ENCODE data around the gene TBL3.

DNA sequence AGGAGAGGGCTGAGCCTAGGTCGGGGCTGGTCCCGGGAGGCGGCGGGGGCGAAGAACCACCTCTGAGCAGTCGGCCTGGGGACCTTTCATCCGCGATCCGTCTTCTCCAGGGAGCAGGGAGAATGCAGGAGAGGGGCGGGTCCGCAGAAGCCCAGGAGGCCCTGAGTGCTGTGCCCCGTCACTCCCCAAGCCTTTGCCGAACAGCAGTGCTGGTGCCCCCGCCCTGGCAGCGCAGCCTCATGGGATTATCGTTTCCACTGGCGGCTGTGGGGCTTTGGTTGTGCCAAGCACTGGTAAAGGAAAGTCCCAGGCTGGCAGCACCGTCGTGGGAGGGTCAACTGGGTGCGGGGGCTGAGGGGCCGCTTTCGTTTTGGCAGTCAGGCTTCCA, 631 bp downstream of the TBL3 start:
- TF ChIP-seq ZNF121 (CRISPR knock-in tag; IDR thresholded peaks at IDR 0.05): no peak
- no peak for TF ChIP-seq ZNF423 (CRISPR knock-in tag; IDR thresholded peaks at IDR 0.05)
- TF ChIP-seq NR2C2 (CRISPR knock-in tag; IDR thresholded peaks at IDR 0.05): no peak
- TF ChIP-seq, protein P1, sequence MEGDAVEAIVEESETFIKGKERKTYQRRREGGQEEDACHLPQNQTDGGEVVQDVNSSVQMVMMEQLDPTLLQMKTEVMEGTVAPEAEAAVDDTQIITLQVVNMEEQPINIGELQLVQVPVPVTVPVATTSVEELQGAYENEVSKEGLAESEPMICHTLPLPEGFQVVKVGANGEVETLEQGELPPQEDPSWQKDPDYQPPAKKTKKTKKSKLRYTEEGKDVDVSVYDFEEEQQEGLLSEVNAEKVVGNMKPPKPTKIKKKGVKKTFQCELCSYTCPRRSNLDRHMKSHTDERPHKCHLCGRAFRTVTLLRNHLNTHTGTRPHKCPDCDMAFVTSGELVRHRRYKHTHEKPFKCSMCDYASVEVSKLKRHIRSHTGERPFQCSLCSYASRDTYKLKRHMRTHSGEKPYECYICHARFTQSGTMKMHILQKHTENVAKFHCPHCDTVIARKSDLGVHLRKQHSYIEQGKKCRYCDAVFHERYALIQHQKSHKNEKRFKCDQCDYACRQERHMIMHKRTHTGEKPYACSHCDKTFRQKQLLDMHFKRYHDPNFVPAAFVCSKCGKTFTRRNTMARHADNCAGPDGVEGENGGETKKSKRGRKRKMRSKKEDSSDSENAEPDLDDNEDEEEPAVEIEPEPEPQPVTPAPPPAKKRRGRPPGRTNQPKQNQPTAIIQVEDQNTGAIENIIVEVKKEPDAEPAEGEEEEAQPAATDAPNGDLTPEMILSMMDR (IDR thresholded peaks at IDR 0.05): no peak
- TF ChIP-seq, protein P2, sequence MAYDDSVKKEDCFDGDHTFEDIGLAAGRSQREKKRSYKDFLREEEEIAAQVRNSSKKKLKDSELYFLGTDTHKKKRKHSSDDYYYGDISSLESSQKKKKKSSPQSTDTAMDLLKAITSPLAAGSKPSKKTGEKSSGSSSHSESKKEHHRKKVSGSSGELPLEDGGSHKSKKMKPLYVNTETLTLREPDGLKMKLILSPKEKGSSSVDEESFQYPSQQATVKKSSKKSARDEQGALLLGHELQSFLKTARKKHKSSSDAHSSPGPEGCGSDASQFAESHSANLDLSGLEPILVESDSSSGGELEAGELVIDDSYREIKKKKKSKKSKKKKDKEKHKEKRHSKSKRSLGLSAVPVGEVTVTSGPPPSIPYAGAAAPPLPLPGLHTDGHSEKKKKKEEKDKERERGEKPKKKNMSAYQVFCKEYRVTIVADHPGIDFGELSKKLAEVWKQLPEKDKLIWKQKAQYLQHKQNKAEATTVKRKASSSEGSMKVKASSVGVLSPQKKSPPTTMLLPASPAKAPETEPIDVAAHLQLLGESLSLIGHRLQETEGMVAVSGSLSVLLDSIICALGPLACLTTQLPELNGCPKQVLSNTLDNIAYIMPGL (CRISPR knock-in tag; IDR thresholded peaks at IDR 0.05): no peak
- TF ChIP-seq GTF2I (CRISPR knock-in tag; conservative IDR thresholded peaks at IDR 0.05): no peak
- TF ChIP-seq, protein P3, sequence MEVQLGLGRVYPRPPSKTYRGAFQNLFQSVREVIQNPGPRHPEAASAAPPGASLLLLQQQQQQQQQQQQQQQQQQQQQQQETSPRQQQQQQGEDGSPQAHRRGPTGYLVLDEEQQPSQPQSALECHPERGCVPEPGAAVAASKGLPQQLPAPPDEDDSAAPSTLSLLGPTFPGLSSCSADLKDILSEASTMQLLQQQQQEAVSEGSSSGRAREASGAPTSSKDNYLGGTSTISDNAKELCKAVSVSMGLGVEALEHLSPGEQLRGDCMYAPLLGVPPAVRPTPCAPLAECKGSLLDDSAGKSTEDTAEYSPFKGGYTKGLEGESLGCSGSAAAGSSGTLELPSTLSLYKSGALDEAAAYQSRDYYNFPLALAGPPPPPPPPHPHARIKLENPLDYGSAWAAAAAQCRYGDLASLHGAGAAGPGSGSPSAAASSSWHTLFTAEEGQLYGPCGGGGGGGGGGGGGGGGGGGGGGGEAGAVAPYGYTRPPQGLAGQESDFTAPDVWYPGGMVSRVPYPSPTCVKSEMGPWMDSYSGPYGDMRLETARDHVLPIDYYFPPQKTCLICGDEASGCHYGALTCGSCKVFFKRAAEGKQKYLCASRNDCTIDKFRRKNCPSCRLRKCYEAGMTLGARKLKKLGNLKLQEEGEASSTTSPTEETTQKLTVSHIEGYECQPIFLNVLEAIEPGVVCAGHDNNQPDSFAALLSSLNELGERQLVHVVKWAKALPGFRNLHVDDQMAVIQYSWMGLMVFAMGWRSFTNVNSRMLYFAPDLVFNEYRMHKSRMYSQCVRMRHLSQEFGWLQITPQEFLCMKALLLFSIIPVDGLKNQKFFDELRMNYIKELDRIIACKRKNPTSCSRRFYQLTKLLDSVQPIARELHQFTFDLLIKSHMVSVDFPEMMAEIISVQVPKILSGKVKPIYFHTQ (CRISPR knock-in tag; IDR thresholded peaks at IDR 0.05): no peak
- no peak for TF ChIP-seq CREB1 (CRISPR knock-in tag; IDR thresholded peaks at IDR 0.05)
- TF ChIP-seq, protein P4, sequence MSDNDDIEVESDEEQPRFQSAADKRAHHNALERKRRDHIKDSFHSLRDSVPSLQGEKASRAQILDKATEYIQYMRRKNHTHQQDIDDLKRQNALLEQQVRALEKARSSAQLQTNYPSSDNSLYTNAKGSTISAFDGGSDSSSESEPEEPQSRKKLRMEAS (CRISPR knock-in tag; IDR thresholded peaks at IDR 0.05): no peak
- TF ChIP-seq, protein P5, sequence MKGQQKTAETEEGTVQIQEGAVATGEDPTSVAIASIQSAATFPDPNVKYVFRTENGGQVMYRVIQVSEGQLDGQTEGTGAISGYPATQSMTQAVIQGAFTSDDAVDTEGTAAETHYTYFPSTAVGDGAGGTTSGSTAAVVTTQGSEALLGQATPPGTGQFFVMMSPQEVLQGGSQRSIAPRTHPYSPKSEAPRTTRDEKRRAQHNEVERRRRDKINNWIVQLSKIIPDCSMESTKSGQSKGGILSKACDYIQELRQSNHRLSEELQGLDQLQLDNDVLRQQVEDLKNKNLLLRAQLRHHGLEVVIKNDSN (CRISPR knock-in tag; IDR thresholded peaks at IDR 0.05): no peak
- no peak for TF ChIP-seq ZNF232 (CRISPR knock-in tag; IDR thresholded peaks at IDR 0.05)
- TF ChIP-seq MXD4 (CRISPR knock-in tag; IDR thresholded peaks at IDR 0.05; ENCODE audit: borderline replicate concordance): no peak
